ENCODE measurements around the gene NDUFB4.

- TF ChIP-seq RELA (CRISPR knock-in tag; IDR thresholded peaks at IDR 0.05; ENCODE audit: borderline replicate concordance): no peak
- no peak for TF ChIP-seq CTCF (IDR thresholded peaks at IDR 0.05)
- TF ChIP-seq ZNF138 (CRISPR knock-in tag; conservative IDR thresholded peaks at IDR 0.05): no peak
These were observed 29.7 kb upstream of the NDUFB4 start for GRCh38 chr3:120566243-120566975.
